OCI-LY3 (cell line): Measurements from ENCODE around the gene TMEM132D.

ENCODE experiments used
- CTCF ChIP-seq: fragments of 200-600, 300-600 bp; sonication (generic); IDR thresholded peaks from 2 replicates; pipeline ENCODE4 v1.5.1; 2014; ENCODE audit warnings: antibody characterized with exemption, low read length, low read depth
- EZH2phosphoT487 ChIP-seq: fragments of 200-600 bp; shearing (Covaris generic); IDR thresholded peaks from 2 replicates; pipeline ENCODE4 v1.6.1; 2018; ENCODE audit warnings: antibody characterized with exemption, mixed run types, low read depth

GRCh38 chr12:129928643-129929042 is 24.8 kb upstream of the TMEM132D start:
- no peak for TF ChIP-seq CTCF
- TF ChIP-seq EZH2phosphoT487 = no peak
